Esophagus squamous epithelium (tissue), 4 donors: ENCODE measurements around the gene DFFA.

Source experiments
- POLR2A ChIP-seq, 4 donors: fragments of 450-650 bp; IDR thresholded peaks; one replicate each; pipeline ENCODE4 v1.6.1; 2017; ENCODE audit warnings: antibody characterized with exemption in 4 of 4, mild to moderate bottlenecking in 4 of 4, moderate library complexity in 3 of 4
- TF ChIP-seq, protein P1 (sequence below), 6 experiments: fragments of 450-650 bp in 4 of 6; fragments of 200-600 bp in 2 of 6; sonication (generic) in 2 of 6; IDR thresholded peaks; one replicate each; pipeline ENCODE4 v1.5.1; 2016 to 2019; ENCODE audit warnings: antibody characterized with exemption in 6 of 6, mild to moderate bottlenecking in 4 of 6, moderate library complexity in 4 of 6

GRCh38 chr1:10495475-10495817 lies 23.1 kb upstream of the DFFA start:
- TF ChIP-seq, protein P1, sequence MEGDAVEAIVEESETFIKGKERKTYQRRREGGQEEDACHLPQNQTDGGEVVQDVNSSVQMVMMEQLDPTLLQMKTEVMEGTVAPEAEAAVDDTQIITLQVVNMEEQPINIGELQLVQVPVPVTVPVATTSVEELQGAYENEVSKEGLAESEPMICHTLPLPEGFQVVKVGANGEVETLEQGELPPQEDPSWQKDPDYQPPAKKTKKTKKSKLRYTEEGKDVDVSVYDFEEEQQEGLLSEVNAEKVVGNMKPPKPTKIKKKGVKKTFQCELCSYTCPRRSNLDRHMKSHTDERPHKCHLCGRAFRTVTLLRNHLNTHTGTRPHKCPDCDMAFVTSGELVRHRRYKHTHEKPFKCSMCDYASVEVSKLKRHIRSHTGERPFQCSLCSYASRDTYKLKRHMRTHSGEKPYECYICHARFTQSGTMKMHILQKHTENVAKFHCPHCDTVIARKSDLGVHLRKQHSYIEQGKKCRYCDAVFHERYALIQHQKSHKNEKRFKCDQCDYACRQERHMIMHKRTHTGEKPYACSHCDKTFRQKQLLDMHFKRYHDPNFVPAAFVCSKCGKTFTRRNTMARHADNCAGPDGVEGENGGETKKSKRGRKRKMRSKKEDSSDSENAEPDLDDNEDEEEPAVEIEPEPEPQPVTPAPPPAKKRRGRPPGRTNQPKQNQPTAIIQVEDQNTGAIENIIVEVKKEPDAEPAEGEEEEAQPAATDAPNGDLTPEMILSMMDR (IDR thresholded peaks at IDR 0.05), result no peak
- no peak for TF ChIP-seq POLR2A (IDR thresholded peaks at IDR 0.05)
